ENCODE measurements around the gene TMEM179.

GRCh38 chr14:104592292-104592672 lies 12.3 kb downstream of the TMEM179 start:
- no peak for TF ChIP-seq CTCF (IDR thresholded peaks at IDR 0.05; ENCODE audit: control extremely low read depth in 1 of 3, insufficient read depth in 1 of 3, low read depth in 1 of 3, low read length in 3 of 3)
- no peak for TF ChIP-seq YY1 (IDR thresholded peaks at IDR 0.05; ENCODE audit: low read depth, low read length)
- TF ChIP-seq ZNF274 (IDR thresholded peaks at IDR 0.05; ENCODE audit: borderline replicate concordance, extremely low read depth, low read length), result no peak
- TF ChIP-seq BRCA1 (IDR thresholded peaks at IDR 0.05; ENCODE audit: low read depth, low read length), result no peak
- TF ChIP-seq RAD21 (IDR thresholded peaks at IDR 0.05 in 1 of 2, conservative IDR thresholded peaks at IDR 0.05 in 1 of 2; ENCODE audit: low read depth in 2 of 2, low read length in 2 of 2), result no peak
- TF ChIP-seq JUN (IDR thresholded peaks at IDR 0.05; ENCODE audit: low read depth, low read length), result no peak
- no peak for TF ChIP-seq JUND (IDR thresholded peaks at IDR 0.05; ENCODE audit: low read length)
- TF ChIP-seq SUZ12 (IDR thresholded peaks at IDR 0.05; ENCODE audit: low read length), result no peak

Measured in H1 (cell line).